Stimulated activated CD4-positive, alpha-beta T cell treated with anti-CD3 and anti-CD28 coated beads, Interleukin-1b, Interleukin-23, amount 100 ng/mL, for 48 hours (primary cell): Measurements from ENCODE around the gene MTFR1L.
"Not testable (repeated sequence)": the region's sequence is repeated elsewhere in the genome, so short reads cannot be mapped to it uniquely, and the experiment has no call there.

Experiments used
- DNase-seq: peaks from one replicate; pipeline ENCODE4 v3.0.0-alpha.2; 2020

The MTFR1L gene

DNA sequence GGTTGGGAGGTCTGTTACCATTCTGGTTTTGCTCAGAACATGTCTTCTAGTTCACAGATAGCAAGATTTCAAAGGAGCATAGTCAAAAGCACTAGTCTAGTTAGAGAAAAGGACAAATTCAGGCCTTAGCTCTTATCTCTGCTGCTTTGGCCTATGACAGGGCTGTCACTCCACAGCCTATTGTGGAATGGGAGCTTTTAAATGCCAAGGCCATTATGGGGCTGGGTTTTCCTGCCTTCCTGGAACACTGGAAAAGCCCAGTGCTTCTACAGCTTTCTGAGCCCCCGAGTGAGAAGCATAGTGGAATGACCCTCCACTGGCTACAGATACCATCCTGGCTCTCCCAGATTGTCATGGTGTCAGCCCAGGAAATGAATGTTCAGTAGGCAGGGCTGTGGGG, 9.3 kb downstream of the MTFR1L start:
- DNase-seq = no peak

DNA sequence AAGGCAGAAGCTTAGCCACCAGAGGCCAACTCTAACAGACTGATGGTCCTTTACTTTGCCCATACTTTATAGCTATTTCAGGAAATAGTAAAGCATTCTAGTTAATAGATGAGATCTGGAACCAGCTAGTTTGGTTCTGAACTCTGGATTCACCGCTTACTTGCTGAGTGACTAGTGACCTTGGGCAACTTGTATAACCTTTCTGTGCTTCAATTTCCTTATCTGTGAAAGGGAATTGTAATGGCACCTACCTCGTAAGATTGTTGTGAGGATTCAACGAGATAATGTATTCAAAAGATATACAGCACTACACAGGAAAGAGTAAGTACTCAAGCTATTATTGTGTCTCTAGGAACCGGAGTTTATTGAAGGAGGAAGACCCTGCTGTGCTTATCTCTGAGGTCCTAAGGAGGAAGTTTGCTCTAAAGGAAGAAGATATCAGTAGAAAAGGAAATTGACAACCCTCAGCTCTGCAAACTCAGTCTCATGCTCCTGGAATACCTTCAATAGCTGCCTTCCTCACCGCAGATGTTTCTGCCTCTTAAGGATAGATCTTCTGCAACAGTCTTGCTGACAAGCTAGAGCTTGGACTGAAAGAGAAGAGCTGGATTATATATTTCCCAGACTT, 11.9 kb downstream of the MTFR1L start:
- no peak for DNase-seq

DNA sequence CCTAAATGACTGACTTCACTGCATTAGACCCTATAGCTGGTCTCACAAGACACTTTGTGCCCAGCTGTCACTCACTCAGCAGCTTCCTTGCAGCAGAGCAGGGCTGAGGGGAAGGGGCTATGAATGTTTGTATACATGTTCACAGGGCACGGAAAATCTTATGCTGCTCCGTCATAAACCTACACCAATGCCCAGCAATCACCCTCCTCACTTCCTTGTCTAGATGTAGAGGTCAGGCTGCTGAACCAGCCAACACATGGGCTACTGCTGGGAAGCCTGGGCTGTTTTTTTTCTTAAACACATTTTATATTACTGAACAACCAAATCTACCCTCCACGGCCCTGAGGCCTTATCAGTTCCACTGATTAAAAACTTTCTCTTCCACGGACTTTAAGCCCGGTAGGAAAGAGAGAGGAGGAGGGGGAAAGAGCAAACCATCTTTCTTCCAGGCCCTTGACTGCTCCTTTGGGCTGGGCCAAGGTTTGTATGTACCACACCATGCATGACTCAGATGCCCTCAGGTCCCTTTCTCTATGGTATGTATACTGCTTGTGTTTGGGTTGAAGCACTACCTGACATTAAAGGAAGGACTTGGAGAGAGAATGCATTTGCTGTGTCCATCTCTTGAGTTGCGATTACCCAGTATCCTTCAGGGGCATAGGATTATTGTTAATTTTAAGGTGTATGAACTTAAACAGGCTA, 12.7 kb downstream of the MTFR1L start:
- no peak for DNase-seq

- no peak for DNase-seq
Observed at GRCh38 chr1:25833158-25833557, 13.4 kb downstream of the MTFR1L start.

GRCh38 chr1:25834894-25835293, 15.1 kb downstream of the MTFR1L start:
- no peak for DNase-seq

- no peak for DNase-seq
Observed at GRCh38 chr1:25836695-25837094, 16.9 kb downstream of the MTFR1L start.

DNA sequence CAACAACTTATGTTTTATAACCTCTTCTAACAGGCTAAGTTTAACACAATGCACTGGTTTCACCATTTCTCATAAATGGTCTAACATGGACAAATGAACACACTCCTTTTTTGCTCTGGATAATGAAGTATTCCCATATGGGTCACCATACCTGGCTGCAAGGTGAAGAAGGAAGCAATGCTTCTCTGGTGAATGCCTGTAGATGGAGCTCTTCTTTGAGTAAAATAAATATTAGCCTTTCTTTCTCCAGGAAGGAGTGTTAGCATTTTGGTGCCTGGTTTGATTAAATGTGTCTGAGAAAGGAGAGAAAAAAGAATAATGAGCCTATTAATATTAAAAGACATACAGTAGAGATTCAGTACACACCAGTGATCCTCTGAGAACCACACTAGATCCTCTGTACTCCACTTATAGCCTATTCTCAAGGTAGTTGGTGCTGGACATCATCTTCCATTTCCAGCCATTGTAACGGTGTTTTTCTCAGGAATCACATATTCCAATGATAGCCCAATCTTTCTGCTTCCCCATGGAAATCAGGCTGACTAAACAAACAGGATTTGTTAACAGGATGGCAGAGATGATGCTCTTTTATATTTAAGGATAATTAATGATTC, 17.6 kb downstream of the MTFR1L start:
- no peak for DNase-seq

- DNase-seq = not testable (repeated sequence)
Observed at GRCh38 chr1:25839808-25840207, 20.1 kb downstream of the MTFR1L start.

DNA sequence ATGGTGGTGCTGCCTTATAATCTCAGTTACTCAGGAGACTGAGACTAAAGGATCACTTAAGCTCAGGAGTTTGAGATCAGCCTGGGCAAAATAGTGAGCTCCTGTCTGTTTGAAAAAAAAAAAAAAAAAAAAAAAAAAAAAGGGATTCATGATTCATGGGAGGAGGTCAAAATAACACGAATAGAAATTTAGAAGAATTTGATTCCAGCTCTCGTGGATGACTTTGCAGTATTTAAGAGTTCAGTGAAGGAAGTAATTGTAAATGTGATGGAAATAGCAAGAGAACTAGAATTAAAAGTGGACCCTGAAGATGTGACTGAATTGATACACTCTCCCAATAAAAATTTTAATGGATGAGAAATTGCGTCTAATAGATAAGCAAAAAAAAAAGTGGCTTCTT, 23.7 kb downstream of the MTFR1L start:
- no peak for DNase-seq

- DNase-seq = no peak
Observed at GRCh38 chr1:25844536-25845337, 25.0 kb downstream of the MTFR1L start.

- DNase-seq = no peak
Observed at GRCh38 chr1:25845664-25846063, 25.9 kb downstream of the MTFR1L start.

DNA sequence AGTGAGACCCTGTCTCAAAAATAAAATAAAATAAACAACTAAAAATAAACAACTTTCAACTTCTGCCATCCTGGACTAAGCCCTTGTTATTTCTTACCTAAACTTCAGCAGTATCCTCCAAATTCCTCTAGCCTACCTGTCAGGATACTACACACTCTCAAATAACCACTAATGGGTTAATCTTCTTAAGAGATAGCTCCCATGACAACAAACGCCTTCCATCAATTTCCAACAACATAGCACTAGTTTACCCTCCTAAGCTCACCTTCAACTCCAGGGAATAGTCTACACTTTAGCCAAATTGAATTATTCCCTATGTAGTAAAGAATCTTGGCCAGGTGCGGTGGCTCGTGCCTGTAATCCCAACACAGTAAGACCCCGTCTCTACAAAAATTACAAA, 28.2 kb downstream of the MTFR1L start:
- no peak for DNase-seq

GRCh38 chr1:25848531-25848930, 28.8 kb downstream of the MTFR1L start:
- DNase-seq = no peak

GRCh38 chr1:25854554-25854953, 34.8 kb downstream of the MTFR1L start:
- no peak for DNase-seq

- no peak for DNase-seq
Observed at GRCh38 chr1:25856856-25857255, 37.1 kb downstream of the MTFR1L start.

- DNase-seq = no peak
Observed at GRCh38 chr1:25858494-25858893, 38.7 kb downstream of the MTFR1L start.

GRCh38 chr1:25858906-25859789, 39.4 kb downstream of the MTFR1L start, which contains the start of gene AUNIP:
Gene AUNIP, minus strand, starts transcription at chr1:25859457. Its CDS starts 100 bp downstream, at chr1:25859357.
- peak; percentile 91 for DNase-seq

GRCh38 chr1:25861316-25862286, 41.8 kb downstream of the MTFR1L start:
- DNase-seq = no peak

DNA sequence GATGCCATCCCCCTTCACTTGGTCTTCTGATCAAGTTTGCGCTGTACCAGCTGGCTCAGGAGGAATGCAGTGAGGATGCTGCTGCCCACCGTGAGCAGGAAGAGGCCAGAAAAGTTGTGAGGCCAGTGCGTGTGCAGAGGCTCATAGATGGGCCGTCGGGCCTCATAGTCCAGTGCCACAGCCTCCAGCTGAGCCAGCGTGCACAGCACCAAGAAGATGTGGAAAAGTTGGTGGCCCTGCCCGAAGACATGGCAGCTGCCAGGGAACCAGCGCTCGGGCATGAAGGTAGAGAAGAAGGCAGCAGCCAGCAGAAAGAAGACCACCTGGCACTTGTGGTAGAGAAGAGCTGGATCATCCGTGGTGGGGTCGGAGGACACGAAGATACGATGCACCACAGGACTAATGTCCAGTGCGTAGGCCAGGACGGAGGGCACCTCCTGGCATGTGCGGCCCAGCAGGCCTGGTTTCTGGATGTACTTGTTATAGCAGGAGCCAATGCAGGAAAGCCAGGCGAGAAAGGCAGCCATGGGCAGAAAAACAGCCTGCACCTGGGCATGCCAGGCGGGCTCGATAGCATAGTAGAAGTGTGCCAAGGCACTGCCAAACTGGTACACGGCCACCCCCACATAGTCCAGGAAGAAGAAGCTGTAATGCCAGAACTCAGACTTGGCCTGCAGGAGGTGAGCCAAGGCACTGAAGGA, 43.2 kb downstream of the MTFR1L start:
- no peak for DNase-seq

- DNase-seq = no peak
Observed at GRCh38 chr1:25863486-25864262, 43.9 kb downstream of the MTFR1L start.
